SK-N-SH treated with all-trans-retinoic acid at 6 μM for 48 hours (cell line): ENCODE data around the gene PCDH9.

Experiments
- ARNTL ChIP-seq: fragments of 450-650 bp; formaldehyde crosslinking; IDR thresholded peaks from 2 replicates; pipeline ENCODE4 v1.5.0; 2020; ENCODE audit warnings: low read depth, mild to moderate bottlenecking, moderate library complexity, borderline replicate concordance
- ISL1 ChIP-seq: fragments of 250-450 bp; sonication (Bioruptor Pico); IDR thresholded peaks from 2 replicates; pipeline ENCODE4 v2.1.2; 2022; ENCODE audit warnings: mild to moderate bottlenecking, moderate library complexity
- OSR1 ChIP-seq: fragments of 250-450 bp; sonication (Bioruptor Pico); IDR thresholded peaks from 2 replicates; pipeline ENCODE4 v1.8.0; 2022; ENCODE audit warnings: moderate library complexity, mild to moderate bottlenecking, inconsistent platforms
- RARB ChIP-seq: fragments of 250-450 bp; sonication (Bioruptor Pico); IDR thresholded peaks from 2 replicates; pipeline ENCODE4 v1.8.0; 2021; ENCODE audit warnings: mild to moderate bottlenecking, moderate library complexity
- TCF4 ChIP-seq: fragments of 250-450 bp; sonication (Bioruptor Pico); IDR thresholded peaks from 2 replicates; pipeline ENCODE4 v1.8.0; 2021; ENCODE audit warnings: mild to moderate bottlenecking, moderate library complexity, borderline replicate concordance
- TOX ChIP-seq: fragments of 250-450 bp; sonication (Bioruptor Pico); IDR thresholded peaks from 2 replicates; pipeline ENCODE4 v1.8.0; 2021; ENCODE audit warnings: mild to moderate bottlenecking, moderate library complexity, borderline replicate concordance
- TSHZ2 ChIP-seq: fragments of 250-450 bp; sonication (Bioruptor Pico); IDR thresholded peaks from 2 replicates; pipeline ENCODE4 v1.5.0; 2020; ENCODE audit warnings: mild to moderate bottlenecking, moderate library complexity
- ZC3H10 ChIP-seq: fragments of 250-450 bp; sonication (Bioruptor Pico); IDR thresholded peaks from 2 replicates; pipeline ENCODE4 v1.5.1; 2021; ENCODE audit warnings: mild to moderate bottlenecking, moderate library complexity
- ZFP3 ChIP-seq: fragments of 250-450 bp; sonication (Bioruptor Pico); IDR thresholded peaks from 2 replicates; pipeline ENCODE4 v1.5.0; 2020; ENCODE audit warnings: mild to moderate bottlenecking, moderate library complexity
- ZNF565 ChIP-seq: fragments of 450-650 bp; formaldehyde crosslinking; conservative IDR thresholded peaks from 2 replicates; pipeline ENCODE4 v1.5.0; 2020; ENCODE audit warnings: low read depth, mild to moderate bottlenecking, moderate library complexity

- TF ChIP-seq ZNF565 (CRISPR knock-in tag) (no peak), ARNTL (CRISPR knock-in tag) (no peak), ZC3H10 (CRISPR knock-in tag) (no peak), RARB (CRISPR knock-in tag) (no peak), ZFP3 (CRISPR knock-in tag) (no peak), TSHZ2 (0 out of 2 replicates have a peak, but pooled peaks have one; percentile 10), TOX (no peak), TCF4 (CRISPR knock-in tag) (no peak), OSR1 (no peak), ISL1 (CRISPR knock-in tag) (no peak)
Measured at GRCh38 chr13:67229481-67230403, at the start of gene PCDH9.
